GM21447 (cell line): Measurements from ENCODE around the gene PBXIP1.

ENCODE experiments used
- ATAC-seq: cut with Tn5 transposase; IDR thresholded peaks from one replicate; pipeline ENCODE4 v1.9.1; 2021; ENCODE audit not compliant: unreplicated experiment

The PBXIP1 gene

DNA sequence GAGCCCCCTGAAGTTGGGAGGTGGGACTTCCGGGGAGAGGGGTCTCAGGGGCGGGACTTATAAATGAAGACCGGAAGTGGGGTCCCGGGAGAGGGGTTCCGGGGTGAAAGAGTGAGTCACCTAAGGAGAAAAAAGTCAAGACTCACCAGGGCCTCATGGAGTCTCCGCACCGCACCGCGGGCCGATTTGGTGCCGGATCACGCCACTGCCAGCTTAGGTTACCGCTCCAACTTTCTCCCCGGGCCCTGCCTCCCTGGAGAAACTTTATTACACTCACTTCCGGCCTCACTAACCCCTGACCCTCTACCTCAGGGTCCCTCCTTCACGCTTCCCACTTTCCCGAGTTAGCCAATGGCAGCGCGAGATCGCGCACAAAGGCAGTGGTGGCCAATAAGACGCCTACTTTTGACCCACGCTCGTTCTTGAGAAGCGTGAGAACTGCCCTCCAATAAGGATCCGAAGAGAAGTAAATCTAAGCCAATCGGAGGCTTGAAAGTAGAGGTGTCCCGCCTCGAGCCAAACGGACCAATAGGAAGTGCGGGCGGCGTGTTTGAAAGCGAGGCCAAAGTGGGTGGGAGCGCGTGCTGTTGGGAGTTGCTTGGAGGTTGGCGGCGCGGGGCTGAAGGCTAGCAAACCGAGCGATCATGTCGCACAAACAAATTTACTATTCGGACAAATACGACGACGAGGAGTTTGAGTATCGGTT, 18.4 kb upstream of the PBXIP1 start, which contains the start of gene CKS1B:
CKS1B (plus strand) TSS at position 580 of the 706 bp plus-strand sequence; CDS start at position 645, 65 bp downstream.
- peak; percentile 70 for ATAC-seq

DNA sequence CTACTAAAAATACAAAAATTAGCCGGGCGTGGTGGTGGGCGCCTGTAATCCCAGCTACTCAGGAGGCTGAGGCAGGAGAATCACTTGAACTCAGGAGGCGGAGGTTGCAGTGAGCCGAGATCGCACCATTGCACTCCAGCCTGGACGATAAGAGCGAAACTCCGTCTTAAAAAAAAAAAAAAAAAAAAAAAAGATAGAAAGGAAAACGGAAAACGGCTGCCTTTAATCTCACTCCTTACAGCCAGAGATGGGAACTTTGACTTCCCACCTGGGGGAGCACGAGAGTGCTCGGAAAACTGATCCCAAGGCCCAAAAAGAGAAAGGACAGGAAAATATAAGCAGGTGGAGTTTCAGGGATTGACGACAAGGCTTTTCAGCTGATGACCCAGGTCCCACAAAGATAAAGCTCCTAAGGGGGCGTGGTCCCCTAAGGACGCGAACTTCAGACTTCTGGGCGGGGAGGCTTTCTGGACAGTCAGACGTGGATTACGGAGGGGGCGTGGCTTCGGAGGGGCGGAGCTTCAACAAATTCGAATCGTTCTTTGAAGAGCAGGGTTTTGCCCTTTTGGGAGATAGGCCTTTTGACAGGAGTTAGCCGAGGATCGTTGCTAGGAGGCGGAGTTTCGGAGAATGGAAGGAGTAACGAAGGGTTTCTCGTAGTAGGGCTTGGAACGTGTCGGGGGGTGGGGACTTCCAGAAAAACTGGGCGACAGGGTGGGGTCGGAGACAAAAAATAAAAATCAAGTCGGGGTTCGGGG, 17.6 kb upstream of the PBXIP1 start:
- no peak for ATAC-seq

DNA sequence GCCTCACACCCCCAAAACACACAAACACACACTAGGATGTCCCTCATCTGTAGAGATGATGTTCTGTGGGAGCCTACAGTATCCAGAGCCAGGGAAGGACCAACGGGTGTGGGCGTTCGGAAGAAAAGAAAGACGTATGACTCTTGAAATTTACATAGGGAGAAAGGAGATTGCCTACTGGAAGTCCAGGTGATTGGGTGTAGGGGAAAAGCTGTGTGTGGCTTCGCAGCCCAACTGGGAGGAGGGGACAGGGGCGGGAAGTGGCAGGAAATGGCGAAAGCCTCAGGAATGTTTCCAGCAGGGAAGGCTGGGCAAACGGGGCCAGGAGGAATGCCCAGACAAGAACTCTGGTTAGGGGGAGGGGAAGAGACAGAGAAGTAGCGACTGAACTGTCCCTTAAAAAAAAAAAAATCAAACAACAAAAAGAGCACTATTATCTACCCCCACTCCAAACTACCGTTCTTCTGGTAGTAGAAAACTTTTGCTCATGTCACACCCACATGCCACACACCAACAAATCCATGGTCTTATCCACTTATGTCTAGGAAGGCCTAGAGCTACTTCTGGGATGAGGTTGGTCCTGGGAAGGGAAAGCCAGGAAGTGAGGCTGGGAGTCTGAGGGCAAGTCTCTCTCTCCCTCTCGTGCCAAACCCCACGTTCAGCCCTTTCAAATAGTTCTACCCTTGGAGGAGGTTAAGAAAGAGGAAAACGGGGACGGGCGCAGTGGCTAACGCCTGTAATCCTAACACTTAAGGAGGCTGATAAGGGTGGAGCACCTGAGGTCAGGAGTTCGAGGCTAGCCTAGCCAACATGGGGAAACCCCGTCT, 16.8 kb upstream of the PBXIP1 start:
- ATAC-seq = no peak

DNA sequence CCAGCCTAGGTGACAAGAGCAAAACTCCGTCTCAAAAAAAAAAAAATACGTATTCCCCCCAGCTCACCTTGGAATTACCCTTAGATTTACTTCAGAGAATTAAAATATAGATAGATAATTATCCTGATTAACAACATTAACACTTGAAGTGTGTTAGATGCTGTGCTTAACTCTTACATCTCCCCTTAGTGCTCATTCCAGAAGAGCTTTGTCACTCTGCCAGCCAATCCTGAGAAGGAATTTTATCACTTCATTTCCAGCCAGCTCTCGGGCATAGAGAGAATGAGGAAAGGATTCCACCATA, 16.3 kb upstream of the PBXIP1 start:
- no peak for ATAC-seq

DNA sequence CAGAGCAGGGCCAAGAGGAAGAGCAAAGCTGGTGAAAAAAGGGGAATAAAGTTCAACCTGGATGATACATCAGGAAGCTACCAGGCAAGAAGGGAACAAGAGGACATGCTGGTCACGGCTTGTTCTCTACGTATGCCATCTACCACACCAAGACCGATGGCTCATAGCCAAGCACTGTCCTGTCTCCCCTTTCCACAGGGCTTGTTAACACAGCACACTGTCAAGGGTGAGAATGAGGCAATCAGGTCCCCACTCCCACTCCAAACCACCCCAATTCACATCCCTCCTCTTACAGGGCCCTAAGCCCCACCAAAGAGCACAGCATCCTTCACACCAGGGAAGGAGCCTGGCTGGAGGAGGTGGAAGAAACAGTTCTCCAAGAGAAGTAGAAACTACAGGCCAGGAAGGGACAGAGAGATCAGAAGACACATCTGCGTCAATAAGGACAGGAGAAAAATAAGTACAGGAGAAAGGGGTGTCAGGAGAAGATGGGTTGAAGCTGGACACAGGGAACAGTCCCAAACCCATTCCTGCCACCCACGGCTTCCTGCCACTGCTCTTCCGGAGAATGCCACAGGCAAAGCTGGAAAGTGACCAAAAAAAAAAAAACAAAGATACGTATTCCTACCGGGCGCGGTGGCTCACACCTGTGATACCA, 15.6 kb upstream of the PBXIP1 start:
- no peak for ATAC-seq

DNA sequence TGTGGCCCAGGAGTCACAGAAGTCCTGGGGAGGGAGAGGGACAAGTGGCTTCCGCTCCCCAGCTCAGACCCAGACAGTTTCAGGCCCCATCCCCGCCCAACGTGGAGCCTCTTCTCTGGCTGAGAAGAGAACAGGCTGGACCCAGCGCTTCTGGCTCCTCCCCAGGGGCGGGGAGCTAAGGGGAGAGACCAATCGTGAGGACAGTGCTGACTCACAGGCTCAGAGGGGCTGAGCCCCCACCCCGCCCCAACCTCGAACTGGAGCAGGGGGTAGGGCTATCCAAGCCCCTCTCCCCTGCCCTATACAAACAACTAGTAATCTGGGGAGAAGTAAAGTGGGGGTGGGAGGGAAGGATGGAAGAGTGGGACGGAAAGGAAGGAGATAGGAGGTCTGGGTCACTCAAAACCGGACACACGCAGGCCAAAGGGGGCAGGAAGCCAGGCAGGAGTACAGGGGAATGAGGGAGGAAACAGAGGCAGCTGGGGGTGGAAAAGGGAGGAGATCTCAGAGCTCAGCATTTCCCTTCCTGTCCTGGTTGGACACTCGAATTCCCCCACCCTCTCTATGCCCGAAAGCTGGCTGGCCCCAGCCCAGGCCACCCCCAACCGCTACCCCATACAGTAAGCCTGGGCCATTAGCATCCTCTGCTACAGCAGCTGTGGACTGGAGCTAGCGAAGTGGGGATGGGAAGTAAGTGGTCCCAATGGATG, 14.9 kb upstream of the PBXIP1 start, which contains the start of gene SHC1:
SHC1 (minus strand) TSS at position 117 of the 710 bp plus-strand sequence. CDS start 221 bp downstream, outside the sequence.
- ATAC-seq = no peak

DNA sequence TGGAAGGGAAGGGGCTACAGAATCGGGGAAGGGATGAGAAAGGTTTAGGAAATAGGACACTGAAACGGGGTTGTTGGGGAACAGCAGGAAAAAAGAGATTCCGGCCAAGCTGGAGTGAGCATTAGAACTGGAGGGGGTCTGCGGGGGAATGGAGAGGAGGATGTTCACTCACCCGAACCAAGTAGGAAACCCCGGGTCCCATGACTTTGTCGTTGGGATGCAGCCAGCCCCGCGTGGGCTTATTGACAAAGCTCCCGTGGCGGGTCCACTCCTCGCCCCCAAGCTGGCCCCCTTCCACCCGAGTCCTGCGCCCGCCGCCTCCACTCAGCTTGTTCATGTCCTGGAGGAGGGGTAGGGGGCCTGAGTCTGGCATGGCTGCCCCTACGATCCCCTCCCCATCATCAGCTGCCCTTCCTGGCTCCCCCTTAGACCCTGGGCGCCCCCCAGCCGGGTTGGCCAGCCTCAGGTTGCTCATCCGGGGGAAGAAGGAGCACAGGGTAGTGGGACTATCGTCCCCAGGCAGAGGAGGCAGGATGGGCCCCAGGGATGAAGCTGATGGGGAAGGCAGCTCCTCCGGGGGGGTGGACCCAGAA, 14.1 kb upstream of the PBXIP1 start:
- ATAC-seq = no peak

DNA sequence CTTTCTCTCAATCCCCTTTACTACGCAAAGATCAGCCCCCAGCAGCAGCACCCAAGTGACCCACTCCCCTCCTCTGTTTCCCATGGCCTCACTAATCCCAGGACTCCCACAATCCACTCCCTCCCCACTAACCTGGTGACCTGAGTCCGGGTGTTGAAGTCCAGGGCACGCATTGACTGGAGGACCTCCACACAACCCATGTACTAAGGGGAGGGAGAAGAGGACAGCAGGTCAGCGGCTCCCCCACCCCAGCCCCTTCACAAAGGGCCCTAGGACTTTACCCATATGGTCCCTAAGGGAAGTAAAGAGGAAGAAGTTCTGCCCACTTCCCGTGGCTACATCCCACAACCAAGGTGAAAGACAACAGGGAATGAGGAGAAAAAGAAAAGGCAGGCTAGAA, 13.3 kb upstream of the PBXIP1 start:
- no peak for ATAC-seq

DNA sequence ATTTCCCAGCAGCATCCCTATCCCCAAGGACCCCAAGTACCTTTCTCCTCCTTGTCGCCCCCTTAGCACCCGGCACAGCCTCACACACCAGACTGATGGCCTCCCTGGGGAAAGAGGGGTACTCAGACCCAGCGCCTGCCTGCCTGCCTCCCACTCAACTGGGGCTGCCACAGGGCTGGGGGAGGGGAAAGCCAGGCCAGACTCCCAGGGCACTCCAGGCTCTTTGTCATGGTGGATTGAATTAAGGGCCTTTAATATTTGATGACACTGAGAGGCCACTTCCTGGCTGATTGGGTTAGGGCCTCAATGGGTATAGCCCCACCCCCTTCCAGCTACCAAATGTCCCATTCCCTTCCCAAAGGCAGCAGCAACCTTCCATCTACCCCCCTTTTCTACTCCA, 12.8 kb upstream of the PBXIP1 start:
- no peak for ATAC-seq

DNA sequence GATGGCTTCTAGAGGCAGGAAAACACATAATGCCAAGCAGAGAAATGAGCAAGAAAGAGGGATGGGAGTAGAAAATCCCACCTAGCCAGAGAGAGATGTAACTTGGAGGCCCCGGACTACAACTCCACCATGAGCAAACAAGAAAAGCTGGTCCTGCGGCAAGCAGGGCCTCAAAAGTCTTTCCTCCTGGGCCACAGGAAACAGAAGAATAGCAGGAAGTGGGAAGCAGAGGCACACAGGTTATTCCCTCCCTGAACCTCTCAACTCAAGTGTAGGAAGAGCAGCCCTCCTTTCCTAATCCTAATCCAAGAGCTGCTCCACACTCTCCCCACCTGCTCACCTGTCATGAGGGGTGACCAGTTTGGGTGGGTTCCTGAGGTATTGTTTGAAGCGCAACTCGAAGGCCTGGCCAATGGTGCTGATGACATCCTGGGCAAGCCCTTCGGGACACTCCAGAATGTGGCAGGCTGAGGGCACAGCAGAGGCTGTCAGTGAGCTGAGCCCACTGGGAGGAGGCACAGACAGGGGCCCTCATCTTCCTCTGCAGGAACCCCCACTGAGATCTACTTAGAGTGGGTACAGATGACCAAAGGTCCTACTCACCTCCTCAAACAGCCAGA, 11.5 kb upstream of the PBXIP1 start:
- no peak for ATAC-seq

DNA sequence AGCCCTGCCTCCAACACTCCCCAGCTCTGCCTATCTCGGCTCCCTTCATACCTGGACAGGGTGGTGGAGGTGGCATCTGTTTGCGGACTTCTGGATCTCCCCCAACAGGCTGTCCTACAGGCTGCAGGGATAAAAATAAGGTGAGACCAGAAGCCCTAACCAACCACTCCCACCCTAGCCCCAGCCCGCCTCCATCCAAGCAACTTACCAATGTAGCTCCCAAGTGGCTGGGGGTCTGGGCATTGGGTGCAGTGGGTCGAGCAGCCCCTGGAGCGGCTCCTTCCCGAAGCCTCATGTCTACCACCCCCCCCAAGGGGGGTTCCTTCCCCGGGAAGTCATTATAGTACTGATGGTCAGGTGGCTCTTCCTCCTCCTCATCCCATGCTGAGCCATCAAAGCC, 10.2 kb upstream of the PBXIP1 start:
- ATAC-seq = no peak

DNA sequence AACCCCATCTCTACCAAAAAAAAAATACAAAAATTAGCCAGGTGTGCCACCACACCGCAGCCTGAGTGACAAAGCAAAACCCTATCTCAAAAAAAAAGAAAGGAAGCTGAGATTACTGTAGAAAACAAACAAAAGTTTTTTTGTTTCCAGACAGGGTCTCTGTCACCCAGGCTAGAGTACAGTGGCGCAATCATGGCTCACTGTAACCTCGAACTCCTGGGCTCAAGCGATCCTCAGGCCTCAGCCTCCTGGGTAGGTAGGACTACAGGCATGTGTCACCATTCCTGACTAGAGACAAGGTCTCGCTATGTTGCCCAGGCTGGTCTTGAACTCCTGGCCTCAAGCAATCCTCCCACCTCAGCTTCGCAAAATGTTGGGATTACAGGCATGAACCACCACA, 8.5 kb upstream of the PBXIP1 start:
- ATAC-seq = no peak

DNA sequence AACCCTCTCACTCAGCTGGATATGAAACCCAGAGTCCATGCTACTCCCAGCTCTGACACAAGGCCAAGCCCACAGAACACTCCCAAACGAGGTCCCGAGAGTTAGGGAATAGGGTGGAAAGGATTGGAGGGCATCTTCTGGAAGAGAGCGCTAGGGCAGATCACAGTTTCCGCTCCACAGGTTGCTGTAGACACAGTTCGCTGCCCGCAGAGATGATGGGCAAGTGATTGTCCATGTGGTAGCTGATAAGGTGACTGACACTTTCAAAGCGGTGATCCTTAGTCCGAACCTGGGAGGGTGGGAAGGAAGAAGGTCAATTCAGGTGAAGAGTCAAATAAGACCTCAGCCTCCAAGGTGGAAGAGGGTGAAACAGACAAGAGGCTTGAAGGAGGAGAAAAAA, 7.7 kb upstream of the PBXIP1 start:
- no peak for ATAC-seq

DNA sequence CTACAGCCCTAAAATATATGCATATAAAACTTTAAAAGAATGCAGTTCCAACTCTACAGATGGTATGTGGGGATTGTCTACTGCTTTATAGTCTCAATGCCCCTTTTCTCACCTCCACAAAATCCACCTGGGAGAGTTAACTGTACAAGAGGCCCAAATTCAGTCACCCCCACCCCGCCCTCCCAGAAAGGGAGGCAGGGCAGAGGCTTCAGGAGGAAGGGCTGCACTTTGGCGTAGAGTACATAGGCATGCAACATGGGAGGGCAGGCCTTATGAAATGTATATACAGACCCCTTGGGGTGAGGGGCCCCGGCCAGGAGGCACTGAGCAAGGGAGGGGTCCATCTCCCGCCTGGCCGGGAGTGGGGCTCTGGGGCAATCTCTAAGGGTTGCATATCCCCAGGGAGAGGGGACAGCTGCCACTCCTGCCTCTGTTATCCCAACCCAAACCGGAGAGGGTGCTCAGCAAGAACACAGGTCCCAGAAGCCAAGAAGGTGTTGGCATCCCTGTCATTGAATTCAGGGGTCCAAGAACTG, 7.0 kb upstream of the PBXIP1 start:
- ATAC-seq = no peak

DNA sequence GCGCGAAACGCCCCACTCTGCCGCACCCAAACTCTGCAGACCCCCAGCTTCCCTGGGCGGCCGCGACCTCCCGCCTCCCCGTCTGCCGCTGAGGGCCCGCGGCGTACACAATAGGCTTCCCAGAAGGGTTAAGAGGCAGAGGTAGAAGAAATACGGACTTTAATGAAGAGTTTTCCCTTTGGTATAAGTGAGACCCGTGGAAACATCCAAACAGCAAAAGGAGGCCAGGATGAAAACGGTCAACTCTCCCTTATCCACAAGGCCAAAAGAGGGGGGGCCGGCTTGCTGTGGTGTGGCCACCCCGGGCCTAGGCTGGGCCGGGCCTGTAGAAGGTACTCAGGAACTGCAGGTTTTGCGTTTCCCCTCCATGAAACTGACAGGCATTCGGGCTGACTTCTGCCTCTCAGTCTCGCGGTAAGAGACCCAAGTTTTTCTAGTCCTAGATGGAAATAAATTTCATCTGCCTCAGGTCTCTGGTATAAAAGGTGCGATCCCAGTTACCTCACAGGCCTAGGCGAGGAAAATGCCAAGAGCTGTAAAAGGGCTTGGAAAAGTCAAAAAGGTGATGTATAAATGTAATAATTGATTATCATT, 6.4 kb upstream of the PBXIP1 start:
- ATAC-seq = peak; percentile 14

DNA sequence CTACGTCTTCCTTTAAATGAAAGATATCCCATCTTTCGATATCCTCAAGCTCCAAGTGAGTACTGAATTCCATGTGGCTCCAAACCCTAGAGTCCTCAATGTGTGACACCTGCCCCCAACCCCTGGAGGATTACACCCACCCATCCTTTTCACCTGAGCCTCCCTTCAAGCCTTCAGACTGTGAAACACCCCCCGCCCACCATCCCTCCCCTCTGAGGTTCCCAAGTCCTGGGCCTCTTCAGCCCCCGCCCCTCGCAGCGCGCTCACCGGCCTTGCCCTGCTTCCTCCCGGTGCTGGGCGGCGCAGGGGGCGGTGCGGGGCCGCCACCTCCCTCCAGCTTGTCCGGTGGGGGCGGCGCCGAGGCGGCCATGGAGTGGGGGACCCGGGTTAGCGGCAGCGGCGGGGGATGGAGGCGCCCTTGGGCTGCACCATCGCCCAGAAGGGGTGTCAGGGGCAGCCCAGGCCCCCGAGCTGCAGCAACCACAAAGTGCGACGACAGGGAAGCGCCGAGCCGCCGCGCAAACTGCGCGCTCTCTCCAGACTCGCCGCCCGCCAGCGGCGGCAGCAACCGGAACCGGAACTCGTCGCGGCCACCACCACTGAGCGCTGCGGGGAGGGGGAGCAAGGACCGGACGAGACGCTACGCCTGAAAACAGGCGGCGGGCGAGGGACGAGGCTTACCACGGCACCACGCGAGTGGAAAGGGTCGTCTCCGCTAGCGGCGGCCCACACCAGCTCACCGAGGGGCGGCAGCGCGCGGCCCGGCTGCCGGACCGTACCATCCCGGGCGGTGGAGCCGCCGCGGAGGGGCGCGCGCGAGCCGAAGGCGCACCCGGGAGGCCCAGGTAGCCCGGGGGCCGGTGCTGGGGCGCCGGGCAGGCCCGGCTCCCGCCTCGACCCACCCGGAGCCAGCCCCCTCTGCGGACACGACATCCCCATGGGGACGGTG, 5.6 kb upstream of the PBXIP1 start, which contains the start of gene PYGO2:
PYGO2 (minus strand) TSS at position 576 of the 949 bp plus-strand sequence; CDS start at position 370, 206 bp downstream.
- ATAC-seq = peak; percentile 68

DNA sequence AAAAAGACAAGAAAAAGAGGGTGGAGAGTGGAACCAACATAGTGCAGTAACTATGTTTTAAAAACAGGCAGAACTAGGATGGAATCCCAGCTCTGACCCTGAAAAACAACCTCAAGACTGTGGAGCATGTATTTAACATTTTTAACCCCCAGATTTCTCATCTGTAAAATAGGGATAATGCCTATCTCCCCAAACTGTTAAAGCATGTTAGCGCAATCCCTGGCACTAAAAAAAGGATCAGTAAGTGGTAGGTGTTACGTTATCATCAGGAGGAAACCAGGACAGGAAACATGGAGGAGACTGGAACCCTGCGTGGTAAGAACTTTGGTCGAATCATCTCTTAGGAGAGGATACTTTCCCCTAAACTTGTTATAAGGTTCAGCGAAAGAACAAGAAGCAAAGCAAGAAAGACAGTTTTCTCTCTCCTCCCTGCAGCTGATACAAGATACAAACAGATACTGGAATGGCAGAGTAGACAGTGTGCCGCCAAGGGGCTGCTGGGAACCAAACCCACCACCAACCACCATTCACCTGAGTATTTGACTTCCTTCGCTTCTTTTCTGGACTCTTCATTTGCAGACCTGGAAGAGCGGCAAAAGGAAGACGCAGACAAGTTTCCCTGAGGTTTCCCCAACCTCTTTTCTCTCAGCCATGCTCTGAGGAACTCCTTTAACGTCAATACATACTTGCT, 4.7 kb upstream of the PBXIP1 start:
- ATAC-seq = no peak
